Endothelial cell of umbilical vein (primary cell): Measurements from ENCODE around the gene SSBP3. TPM values are rescaled to one million over a fixed set of nuclear protein-coding genes. Genes with fewer than 3 reads are reported as not detected.

Experiments
- BruUV-seq: library from RNA; stranded (reverse); fragments of 400-500 nt; replicated peaks from 2 replicates; lab custom pipeline; 2021; lab: Mats Ljungman, UMichigan
- CTCF ChIA-PET: fragments of 300-600, 350-600 bp; sonication (Branson Sonifier 250); formaldehyde crosslinking; loops from one replicate; lab custom pipeline; 2021; ENCODE audit warnings: antibody characterized with exemption, inconsistent platforms; lab: Charles Lee
- POLR2A ChIA-PET: fragments of 300-600, 350-600 bp; sonication (Branson Sonifier 250); formaldehyde crosslinking; loops from one replicate; lab custom pipeline; 2021; ENCODE audit warnings: antibody characterized with exemption, inconsistent platforms; lab: Charles Lee
- DNase-seq: peaks from one replicate; pipeline ENCODE4 v3.0.0-alpha.2; 2011; ENCODE audit warnings: low read depth, low spot score
- FAIRE-seq: peaks from 2 replicates; lab custom pipeline; 2011; peaks lifted over from hg19 to GRCh38; lab: Jason Lieb, UNC
- H2AFZ ChIP-seq: 2 replicates; pipeline ENCODE4 v1.6.0; 2012; ENCODE audit warnings: low read depth, low read length, control low read depth, inconsistent platforms
- H3K27ac ChIP-seq: 2 replicates; pipeline ENCODE4 v1.5.1; 2011; ENCODE audit warnings: low read depth, mild to moderate bottlenecking, control low read depth, low read length, moderate library complexity; ENCODE audit not compliant: insufficient read depth
- H3K27me3 ChIP-seq, 2 experiments: 2 replicates each; pipeline versions ENCODE4 v1.6.0 to v1.6.1; 2011; ENCODE audit warnings: low read length in 2 of 2, mixed read lengths in 1 of 2; ENCODE audit not compliant: control insufficient read depth in 2 of 2, insufficient read depth in 2 of 2
- H3K36me3 ChIP-seq, 2 experiments: 2 replicates in 1 of 2; 3 replicates in 1 of 2; pipeline ENCODE4 v1.5.1; 2011; ENCODE audit warnings: low read length in 2 of 2, mild to moderate bottlenecking in 1 of 2, moderate library complexity in 1 of 2; ENCODE audit not compliant: control insufficient read depth in 2 of 2, insufficient read depth in 2 of 2; ENCODE audit errors: extremely low read depth in 1 of 2
- H3K4me1 ChIP-seq: 3 replicates; pipeline ENCODE4 v1.5.1; 2011; ENCODE audit warnings: mild to moderate bottlenecking, low read length; ENCODE audit not compliant: control insufficient read depth, insufficient read depth; ENCODE audit errors: extremely low read depth
- H3K4me2 ChIP-seq: 2 replicates; pipeline ENCODE4 v1.6.1; 2011; ENCODE audit warnings: low read length, control low read depth, mixed read lengths; ENCODE audit not compliant: insufficient read depth
- H3K4me3 ChIP-seq, 3 experiments: fragments of 200-600 bp in 1 of 3; sonication (generic), shearing (Covaris generic) in 1 of 3; replicated peaks in 1 of 3; 2 replicates each; pipeline ENCODE4 v1.5.1; 2011 to 2016; ENCODE audit warnings: control low read depth in 3 of 3, low read length in 3 of 3, mild to moderate bottlenecking in 2 of 3, inconsistent platforms in 1 of 3, low read depth in 1 of 3, moderate library complexity in 1 of 3; ENCODE audit not compliant: insufficient read depth in 1 of 3
- H3K79me2 ChIP-seq: 2 replicates; pipeline ENCODE4 v1.6.0; 2012; ENCODE audit warnings: low read length, inconsistent platforms; ENCODE audit not compliant: control insufficient read depth, insufficient read depth
- H3K9ac ChIP-seq: replicated peaks from 2 replicates; pipeline ENCODE3; 2011; ENCODE audit warnings: low read length, control low read depth; ENCODE audit not compliant: insufficient read depth; ENCODE audit errors: extremely low read depth
- H3K9me1 ChIP-seq: replicated peaks from 3 replicates; pipeline ENCODE4 v1.6.0; 2011; ENCODE audit warnings: mild to moderate bottlenecking, low read length; ENCODE audit not compliant: control insufficient read depth, insufficient read depth; ENCODE audit errors: extremely low read depth
- H3K9me3 ChIP-seq: replicated peaks from 2 replicates; pipeline ENCODE4 v1.5.1; 2012; ENCODE audit warnings: low read length, inconsistent platforms; ENCODE audit not compliant: control insufficient read depth, insufficient read depth
- H4K20me1 ChIP-seq: replicated peaks from 2 replicates; pipeline ENCODE3; 2011; ENCODE audit warnings: mild to moderate bottlenecking, low read length; ENCODE audit not compliant: control insufficient read depth, insufficient read depth; ENCODE audit errors: extremely low read depth
- CTCF ChIP-seq, 2 donors: IDR thresholded peaks; 1 replicate in 1 of 2; 2 replicates in 1 of 2; pipeline ENCODE4 v1.5.1; 2011; ENCODE audit warnings: low read length in 2 of 2, mild to moderate bottlenecking in 2 of 2, moderate library complexity in 2 of 2, control low read depth in 1 of 2, inconsistent platforms in 1 of 2, low read depth in 1 of 2; ENCODE audit not compliant: insufficient read depth in 1 of 2; ENCODE audit errors: extremely low read depth in 1 of 2
- EZH2 ChIP-seq: IDR thresholded peaks from 2 replicates; pipeline ENCODE4 v1.6.1; 2012; ENCODE audit warnings: borderline replicate concordance, low read depth, mild to moderate bottlenecking, moderate library complexity, low read length, inconsistent platforms; ENCODE audit not compliant: severe bottlenecking
- FOS ChIP-seq: IDR thresholded peaks from 2 replicates; pipeline ENCODE4 v1.6.1; 2011; ENCODE audit warnings: mild to moderate bottlenecking, low read length, moderate library complexity, borderline replicate concordance; ENCODE audit not compliant: insufficient read depth
- GATA2 ChIP-seq: IDR thresholded peaks from 2 replicates; pipeline ENCODE4 v1.7.0; 2011; ENCODE audit warnings: low read depth, mild to moderate bottlenecking, moderate library complexity, mixed read lengths, low read length; ENCODE audit not compliant: insufficient read length, insufficient read depth
- JUN ChIP-seq: IDR thresholded peaks from 2 replicates; pipeline ENCODE4 v1.6.1; 2011; ENCODE audit warnings: borderline replicate concordance, low read depth; ENCODE audit not compliant: insufficient read length, insufficient read depth
- MAX ChIP-seq: IDR thresholded peaks from 2 replicates; pipeline ENCODE4 v1.6.1; 2011; ENCODE audit not compliant: insufficient read depth, insufficient read length
- MYC ChIP-seq: IDR thresholded peaks from one replicate; pipeline ENCODE4 v1.6.1; 2011; ENCODE audit warnings: mild to moderate bottlenecking, low read depth, low read length
- POLR2A ChIP-seq: IDR thresholded peaks from 2 replicates; pipeline ENCODE4 v1.6.1; 2012; ENCODE audit warnings: low read depth, mild to moderate bottlenecking, control low read depth, low read length
- POLR2AphosphoS5 ChIP-seq: IDR thresholded peaks from 2 replicates; pipeline ENCODE4 v1.6.1; 2012; ENCODE audit warnings: low read depth, mild to moderate bottlenecking, control low read depth, low read length, moderate library complexity; ENCODE audit not compliant: insufficient read depth
- dilution Hi-C: fragments of 300-500 bp; cut with MboI; formaldehyde crosslinking; loops from one replicate; pipeline ENCODE4 v1.15.0; 2019; ENCODE audit warnings: low sequenced_read_pairs; ENCODE audit not compliant: extremely low pct_ligation_motif_present
- intact Hi-C: fragments of 100-400 bp; cut with micrococcal nuclease; formaldehyde crosslinking; loops from one replicate; pipeline ENCODE4 v1.10.0; 2022
- polyA plus RNA-seq, 4 experiments: library from polyadenylated mRNA; depleted of rRNA in 3 of 4; stranded (reverse) in 3 of 4; unstranded in 1 of 4; fragments of >200 nt; gene quantifications; 2 replicates each; pipeline versions ENCODE4 v1.2.1 to v1.2.3, GENCODE V29; 2011 to 2012; ENCODE audit warnings: missing spikeins in 1 of 4
- total RNA-seq: library from RNA; stranded (reverse); gene quantifications from 2 replicates; pipeline ENCODE4 v1.2.3, GENCODE V29; 2021

The SSBP3 gene
- total and polyA plus RNA-seq, 2 donors (not counting 3 experiments of a cell fraction or from before 2014, with no cell fraction given), result 44.9 to 59.4 TPM

GRCh38 chr1:54262244-54262643, 143.9 kb downstream of the SSBP3 start:
- POLR2A ChIA-PET, result no interaction called here
- H3K4me1 ChIP-seq, result peaks cover 7% of the 10 kb centered on the region
- no peak overlapping the region for H2AFZ ChIP-seq
- no peak overlapping the region for H3K9ac ChIP-seq
- BruUV-seq, result no TSS peak
- dilution Hi-C loops (no loop called here), intact Hi-C loops (no loop called here)
- H3K79me2 ChIP-seq, result no peaks in the 10 kb centered on the region
- no peaks in the 10 kb centered on the region for H3K36me3 ChIP-seq
- no peak for DNase-seq
- no peak overlapping the region for H3K27ac ChIP-seq
- FAIRE-seq, result no peak
- CTCF ChIA-PET, result interaction anchor here (0.6 to 2.8 kb wide), 8 partner anchors 8 to 225 kb away, joined by 3 to 9 read pairs (median 4); no protein-coding TSS in a partner anchor
- no peak for TF ChIP-seq GATA2
- no peak for TF ChIP-seq EZH2
- TF ChIP-seq CTCF (IDR thresholded peaks at IDR 0.05; ENCODE audit: extremely low read depth in 1 of 2, insufficient read depth in 1 of 2, low read depth in 1 of 2, low read length in 2 of 2), result no peak
- TF ChIP-seq MAX, result no peak
- TF ChIP-seq JUN, result no peak
- TF ChIP-seq POLR2AphosphoS5, result no peak
- TF ChIP-seq FOS, result no peak
- TF ChIP-seq MYC, result no peak
- no peak for TF ChIP-seq POLR2A
- no peaks in the 10 kb centered on the region for H4K20me1 ChIP-seq
- H3K4me3 ChIP-seq, result no peak overlapping the region
- no peaks in the 10 kb centered on the region for H3K9me3 ChIP-seq
- H3K9me1 ChIP-seq, result peaks cover 2% of the 10 kb centered on the region
- H3K27me3 ChIP-seq, result no peaks in the 10 kb centered on the region
- no peak overlapping the region for H3K4me2 ChIP-seq
